ENCODE measurements around the gene MBTD1. TPM values are rescaled to one million over a fixed set of nuclear protein-coding genes. Genes with fewer than 3 reads are reported as not detected.
A peak's percentile ranks its signal among the peaks of the same experiment; 100 is the strongest.

The MBTD1 gene
- total RNA-seq, 1 experiment from 2014 or later: 20.4 TPM

- intact Hi-C loops (cut with micrococcal nuclease; ENCODE audit: unreplicated experiment): no loop called here
- CTCF ChIA-PET: no interaction called here
- Histone ChIP-seq H3F3A (ENCODE audit: insufficient read depth, low read depth) (peaks cover 16% of the 10 kb centered on the region; the same call in 1 of the 2 replicates), H3K4me3 (no peak overlapping the region), H3K4me2 (no peak overlapping the region), H3K9me3 (ENCODE audit: insufficient read depth, low read depth) (no peaks in the 10 kb centered on the region), H3K79me2 (ENCODE audit: low read depth) (peaks cover 25% of the 10 kb centered on the region), H2AFZ (no peak overlapping the region), H3K27ac (no peak overlapping the region), H4K20me1 (ENCODE audit: insufficient read depth) (no peaks in the 10 kb centered on the region), H3K27me3 (ENCODE audit: insufficient read depth, low read depth) (no peaks in the 10 kb centered on the region), H3K9me2 (ENCODE audit: insufficient read depth) (no peaks in the 10 kb centered on the region), H3K4me1 (replicated peaks; ENCODE audit: insufficient read depth) (peaks cover 22% of the 10 kb centered on the region), H3K36me3 (ENCODE audit: low read depth) (no peaks in the 10 kb centered on the region)
- BruUV-seq (replicated peaks): no TSS peak
- POLR2A ChIA-PET (ENCODE audit: unreplicated experiment): no interaction called here
- DNase-seq: no peak
- TF ChIP-seq, protein P1, sequence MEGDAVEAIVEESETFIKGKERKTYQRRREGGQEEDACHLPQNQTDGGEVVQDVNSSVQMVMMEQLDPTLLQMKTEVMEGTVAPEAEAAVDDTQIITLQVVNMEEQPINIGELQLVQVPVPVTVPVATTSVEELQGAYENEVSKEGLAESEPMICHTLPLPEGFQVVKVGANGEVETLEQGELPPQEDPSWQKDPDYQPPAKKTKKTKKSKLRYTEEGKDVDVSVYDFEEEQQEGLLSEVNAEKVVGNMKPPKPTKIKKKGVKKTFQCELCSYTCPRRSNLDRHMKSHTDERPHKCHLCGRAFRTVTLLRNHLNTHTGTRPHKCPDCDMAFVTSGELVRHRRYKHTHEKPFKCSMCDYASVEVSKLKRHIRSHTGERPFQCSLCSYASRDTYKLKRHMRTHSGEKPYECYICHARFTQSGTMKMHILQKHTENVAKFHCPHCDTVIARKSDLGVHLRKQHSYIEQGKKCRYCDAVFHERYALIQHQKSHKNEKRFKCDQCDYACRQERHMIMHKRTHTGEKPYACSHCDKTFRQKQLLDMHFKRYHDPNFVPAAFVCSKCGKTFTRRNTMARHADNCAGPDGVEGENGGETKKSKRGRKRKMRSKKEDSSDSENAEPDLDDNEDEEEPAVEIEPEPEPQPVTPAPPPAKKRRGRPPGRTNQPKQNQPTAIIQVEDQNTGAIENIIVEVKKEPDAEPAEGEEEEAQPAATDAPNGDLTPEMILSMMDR (conservative IDR thresholded peaks at IDR 0.05): no peak
- no peak for TF ChIP-seq EZH2 (IDR thresholded peaks at IDR 0.05; ENCODE audit: low read depth)
Measured at GRCh38 chr17:51150932-51151331, 108.9 kb downstream of the MBTD1 start.

DNA sequence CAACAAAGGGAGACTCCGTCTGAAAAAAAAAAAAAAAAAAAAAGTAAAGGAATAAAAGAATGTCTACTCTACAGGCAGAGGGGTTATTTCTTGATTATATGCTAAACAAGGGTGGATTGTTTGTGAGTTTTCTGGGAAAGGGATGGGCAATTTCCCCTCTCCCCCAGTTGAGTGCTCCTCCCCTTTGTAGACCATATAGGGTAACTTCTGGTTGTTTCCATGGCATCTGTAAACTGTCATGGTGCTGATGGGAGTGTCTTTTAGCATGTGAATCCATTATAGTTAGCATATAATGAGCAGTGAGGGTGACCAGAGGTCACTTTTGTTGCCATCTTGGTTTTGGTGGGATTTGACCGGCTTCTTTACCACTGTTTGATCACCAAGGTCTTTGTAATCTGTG lies 110.7 kb downstream of the MBTD1 start:
- Histone ChIP-seq H2AFZ (no peak overlapping the region), H3F3A (ENCODE audit: insufficient read depth, low read depth) (peaks cover 24% of the 10 kb centered on the region; the same call in 1 of the 2 replicates), H3K79me2 (ENCODE audit: low read depth) (peaks cover 7% of the 10 kb centered on the region), H3K27me3 (ENCODE audit: insufficient read depth, low read depth) (no peaks in the 10 kb centered on the region), H4K20me1 (ENCODE audit: insufficient read depth) (no peaks in the 10 kb centered on the region), H3K4me3 (no peak overlapping the region), H3K36me3 (ENCODE audit: low read depth) (no peaks in the 10 kb centered on the region), H3K9me2 (ENCODE audit: insufficient read depth) (no peaks in the 10 kb centered on the region), H3K27ac (no peak overlapping the region), H3K4me1 (replicated peaks; ENCODE audit: insufficient read depth) (peaks cover 8% of the 10 kb centered on the region; the same call in 1 of the 2 replicates), H3K9me3 (ENCODE audit: insufficient read depth, low read depth) (no peaks in the 10 kb centered on the region), H3K4me2 (no peak overlapping the region)
- no peak for DNase-seq
- no TSS peak for BruUV-seq (replicated peaks)
- intact Hi-C loops (cut with micrococcal nuclease; ENCODE audit: unreplicated experiment): no loop called here
- no peak for TF ChIP-seq EZH2 (IDR thresholded peaks at IDR 0.05; ENCODE audit: low read depth)
- TF ChIP-seq, protein P1 (conservative IDR thresholded peaks at IDR 0.05): no peak
- ChIA-PET CTCF (no interaction called here), POLR2A (ENCODE audit: unreplicated experiment) (no interaction called here)

DNA sequence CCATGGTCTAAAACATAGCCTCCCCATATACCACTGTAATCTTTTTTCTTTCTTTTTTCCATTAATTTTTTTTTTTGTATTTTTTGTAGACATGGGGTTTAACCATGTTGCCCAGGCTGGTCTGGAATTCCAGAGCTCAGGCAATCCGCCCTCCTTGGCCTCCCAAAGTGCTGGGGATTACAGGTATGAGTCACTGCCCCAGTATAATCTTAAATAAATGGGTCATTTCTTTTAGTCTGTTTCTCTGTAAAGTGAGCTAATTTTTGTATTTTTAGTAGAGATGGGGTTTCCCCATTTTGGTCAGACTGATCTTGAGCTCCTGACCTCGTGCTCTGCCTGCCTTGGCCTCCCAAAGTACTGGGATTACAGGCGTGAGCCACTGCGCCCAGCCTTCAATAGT lies 112.2 kb downstream of the MBTD1 start:
- ChIA-PET POLR2A (ENCODE audit: unreplicated experiment) (no interaction called here), CTCF (no interaction called here)
- intact Hi-C loops (cut with micrococcal nuclease; ENCODE audit: unreplicated experiment): no loop called here
- Histone ChIP-seq H3K4me1 (replicated peaks; ENCODE audit: insufficient read depth) (peaks cover 4% of the 10 kb centered on the region; the same call in 1 of the 2 replicates), H2AFZ (0 out of 2 replicates have a peak overlapping the region, but pooled peaks have one; percentile 4), H3K27ac (no peak overlapping the region), H3K4me2 (no peak overlapping the region), H3K27me3 (ENCODE audit: insufficient read depth, low read depth) (no peaks in the 10 kb centered on the region), H4K20me1 (ENCODE audit: insufficient read depth) (no peaks in the 10 kb centered on the region), H3K9me3 (ENCODE audit: insufficient read depth, low read depth) (no peaks in the 10 kb centered on the region), H3K36me3 (ENCODE audit: low read depth) (no peaks in the 10 kb centered on the region), H3K9me2 (ENCODE audit: insufficient read depth) (no peaks in the 10 kb centered on the region), H3K4me3 (no peak overlapping the region), H3F3A (ENCODE audit: insufficient read depth, low read depth) (peaks cover 20% of the 10 kb centered on the region; the same call in 1 of the 2 replicates), H3K79me2 (ENCODE audit: low read depth) (no peaks in the 10 kb centered on the region)
- DNase-seq: no peak
- BruUV-seq (replicated peaks): no TSS peak
- TF ChIP-seq, protein P1 (conservative IDR thresholded peaks at IDR 0.05): no peak
- TF ChIP-seq EZH2 (IDR thresholded peaks at IDR 0.05; ENCODE audit: low read depth): no peak
